NB4 (cell line): ENCODE results near the gene LETM1.

Experiments used
- POLR2A ChIP-seq: IDR thresholded peaks from 2 replicates; pipeline ENCODE4 v1.6.1; 2011; ENCODE audit warnings: mild to moderate bottlenecking; ENCODE audit not compliant: insufficient read length; ENCODE audit errors: extremely low read depth
- TF ChIP-seq, protein P1 (sequence below): IDR thresholded peaks from one replicate; pipeline ENCODE4 v1.5.1; 2012; ENCODE audit warnings: low read depth, low read length
- TF ChIP-seq, protein P2 (sequence below): IDR thresholded peaks from 2 replicates; pipeline ENCODE4 v1.6.1; 2011; ENCODE audit warnings: low read depth, low read length

DNA sequence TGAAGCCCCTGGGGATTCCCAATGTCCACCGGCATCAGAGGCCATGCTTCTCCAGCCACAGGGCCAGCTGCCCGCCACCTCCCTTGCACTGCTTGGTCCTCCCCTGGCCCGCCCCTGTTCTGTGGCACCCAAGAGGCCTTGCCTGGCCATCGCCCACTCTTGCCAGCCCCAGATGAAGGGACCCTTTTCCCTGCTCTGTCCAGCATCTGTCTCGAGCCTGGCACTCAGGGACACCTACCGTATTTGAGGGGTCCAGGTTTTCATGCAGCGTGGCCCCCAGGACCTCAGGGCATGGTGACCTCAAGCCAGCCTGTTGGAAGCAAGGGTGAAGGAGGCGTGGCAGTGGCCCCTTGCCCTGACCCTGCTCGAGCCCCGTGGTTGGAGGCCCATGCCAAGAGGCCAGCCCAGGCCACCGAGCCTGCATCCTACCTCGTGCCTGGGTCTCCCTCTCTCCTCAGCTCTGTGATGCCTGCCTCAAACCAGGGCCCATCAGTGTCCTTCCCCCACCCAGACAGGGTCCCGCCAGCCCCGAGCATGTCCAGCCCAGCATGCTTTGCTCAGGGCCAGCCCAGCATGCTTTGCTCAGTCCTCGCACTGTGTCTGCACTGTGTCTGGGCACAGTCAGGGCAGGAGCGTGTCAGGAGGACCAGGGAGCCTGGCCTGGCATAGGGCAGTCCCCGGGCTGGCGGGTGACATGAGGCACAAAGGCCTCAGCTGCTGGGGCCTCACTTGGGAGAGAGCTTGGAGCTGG, 77.1 kb downstream of the LETM1 start:
- no peak for TF ChIP-seq POLR2A
- TF ChIP-seq, protein P1, sequence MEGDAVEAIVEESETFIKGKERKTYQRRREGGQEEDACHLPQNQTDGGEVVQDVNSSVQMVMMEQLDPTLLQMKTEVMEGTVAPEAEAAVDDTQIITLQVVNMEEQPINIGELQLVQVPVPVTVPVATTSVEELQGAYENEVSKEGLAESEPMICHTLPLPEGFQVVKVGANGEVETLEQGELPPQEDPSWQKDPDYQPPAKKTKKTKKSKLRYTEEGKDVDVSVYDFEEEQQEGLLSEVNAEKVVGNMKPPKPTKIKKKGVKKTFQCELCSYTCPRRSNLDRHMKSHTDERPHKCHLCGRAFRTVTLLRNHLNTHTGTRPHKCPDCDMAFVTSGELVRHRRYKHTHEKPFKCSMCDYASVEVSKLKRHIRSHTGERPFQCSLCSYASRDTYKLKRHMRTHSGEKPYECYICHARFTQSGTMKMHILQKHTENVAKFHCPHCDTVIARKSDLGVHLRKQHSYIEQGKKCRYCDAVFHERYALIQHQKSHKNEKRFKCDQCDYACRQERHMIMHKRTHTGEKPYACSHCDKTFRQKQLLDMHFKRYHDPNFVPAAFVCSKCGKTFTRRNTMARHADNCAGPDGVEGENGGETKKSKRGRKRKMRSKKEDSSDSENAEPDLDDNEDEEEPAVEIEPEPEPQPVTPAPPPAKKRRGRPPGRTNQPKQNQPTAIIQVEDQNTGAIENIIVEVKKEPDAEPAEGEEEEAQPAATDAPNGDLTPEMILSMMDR = no peak
- TF ChIP-seq, protein P2, sequence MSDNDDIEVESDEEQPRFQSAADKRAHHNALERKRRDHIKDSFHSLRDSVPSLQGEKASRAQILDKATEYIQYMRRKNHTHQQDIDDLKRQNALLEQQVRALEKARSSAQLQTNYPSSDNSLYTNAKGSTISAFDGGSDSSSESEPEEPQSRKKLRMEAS = no peak
